HEK293 (cell line): Measurements from ENCODE around the gene C9orf72.
A peak's percentile ranks its signal among the peaks of the same experiment; 100 is the strongest.

Experiments
- CTCF ChIA-PET: fragments of 350-600 bp; formaldehyde crosslinking; extraction: SDS; loops from one replicate; lab custom pipeline; 2021; ENCODE audit warnings: antibody characterized with exemption; lab: Yijun Ruan, JAX
- POLR2A ChIA-PET: fragments of 300-600 bp; formaldehyde crosslinking; extraction: SDS; loops from one replicate; lab custom pipeline; 2020; ENCODE audit warnings: antibody characterized with exemption, inconsistent platforms; lab: Yijun Ruan, JAX
- H3K27ac ChIP-seq: fragments of 200-500 bp; sonication (Bioruptor generic); 2 replicates; pipeline ENCODE4 v1.5.1; 2014; ENCODE audit warnings: low read depth, low read length, control low read depth, inconsistent platforms; ENCODE audit errors: extremely low read depth
- H3K36me3 ChIP-seq, 2 experiments: fragments of 200-500 bp in 1 of 2; sonication (Bioruptor generic) in 1 of 2; 1 replicate in 1 of 2; 2 replicates in 1 of 2; pipeline ENCODE4 v1.5.1; 2014 to 2017; ENCODE audit warnings: inconsistent platforms in 2 of 2, low read length in 2 of 2; ENCODE audit not compliant: control insufficient read depth in 2 of 2, insufficient read depth in 1 of 2
- H3K4me1 ChIP-seq: fragments of 200-500 bp; sonication (Bioruptor generic); 2 replicates; pipeline ENCODE4 v1.5.1; 2014; ENCODE audit warnings: mild to moderate bottlenecking, low read length, inconsistent platforms; ENCODE audit not compliant: control insufficient read depth, insufficient read depth
- H3K4me3 ChIP-seq: 2 replicates; pipeline ENCODE4 v1.5.1; 2011; ENCODE audit warnings: low read depth, mild to moderate bottlenecking, control low read depth, low read length, moderate library complexity
- H3K9me3 ChIP-seq: fragments of 200-500 bp; sonication (Bioruptor generic); 2 replicates; pipeline ENCODE4 v1.5.1; 2014; ENCODE audit warnings: low read depth, low read length, inconsistent platforms; ENCODE audit not compliant: control insufficient read depth, insufficient read depth
- BCL11B ChIP-seq: fragments of 450-650 bp; formaldehyde crosslinking; IDR thresholded peaks from 2 replicates; pipeline ENCODE4 v1.5.1; 2016; ENCODE audit warnings: low read depth, missing biosample characterization, missing genetic modification characterization
- GFI1B ChIP-seq: fragments of 450-650 bp; formaldehyde crosslinking; IDR thresholded peaks from 2 replicates; pipeline ENCODE4 v1.5.1; 2016; ENCODE audit warnings: missing biosample characterization, missing genetic modification characterization
- HOXC10 ChIP-seq: sonication (generic); formaldehyde crosslinking; IDR thresholded peaks from 2 replicates; pipeline ENCODE4 v1.8.1; 2023; ENCODE audit warnings: mild to moderate bottlenecking, missing genetic modification reagents
- IKZF3 ChIP-seq: fragments of 450-650 bp; IDR thresholded peaks from 2 replicates; pipeline ENCODE4 v1.5.0; 2018; ENCODE audit warnings: missing biosample characterization, mild to moderate bottlenecking, missing genetic modification characterization, moderate library complexity
- ZBTB26 ChIP-seq: fragments of 450-650 bp; formaldehyde crosslinking; optimal IDR thresholded peaks from 2 replicates; pipeline ENCODE3; 2016; ENCODE audit warnings: missing biosample characterization, mild to moderate bottlenecking, missing genetic modification characterization
- ZNF19 ChIP-seq: fragments of 450-650 bp; formaldehyde crosslinking; IDR thresholded peaks from 2 replicates; pipeline ENCODE4; 2016; ENCODE audit warnings: missing biosample characterization, missing genetic modification characterization, low read depth
- ZNF341 ChIP-seq: fragments of 450-650 bp; formaldehyde crosslinking; IDR thresholded peaks from 2 replicates; pipeline ENCODE4; 2016; ENCODE audit warnings: low read depth, missing biosample characterization, missing genetic modification characterization
- ZNF530 ChIP-seq: fragments of 450-650 bp; formaldehyde crosslinking; IDR thresholded peaks from 2 replicates; pipeline ENCODE4 v1.5.1; 2016; ENCODE audit warnings: low read depth, missing biosample characterization, missing genetic modification characterization
- ZNF561 ChIP-seq: fragments of 450-650 bp; IDR thresholded peaks from 2 replicates; pipeline ENCODE4 v1.5.1; 2018; ENCODE audit warnings: missing biosample characterization, missing genetic modification characterization, borderline replicate concordance
- ZNF768 ChIP-seq: fragments of 450-650 bp; formaldehyde crosslinking; IDR thresholded peaks from 2 replicates; pipeline ENCODE4 v1.5.1; 2018; ENCODE audit warnings: missing biosample characterization, mild to moderate bottlenecking, missing genetic modification characterization
- TF ChIP-seq, protein P1 (sequence below): fragments of 450-650 bp; formaldehyde crosslinking; conservative IDR thresholded peaks from 2 replicates; pipeline ENCODE4 v1.5.1; 2016; ENCODE audit warnings: low read depth, missing biosample characterization, missing genetic modification characterization
- TF ChIP-seq, protein P2 (sequence below): fragments of 450-650 bp; formaldehyde crosslinking; IDR thresholded peaks from 2 replicates; pipeline ENCODE4 v1.5.1; 2017; ENCODE audit warnings: missing biosample characterization, missing genetic modification characterization
- TF ChIP-seq, protein P3 (sequence below): fragments of 450-650 bp; formaldehyde crosslinking; IDR thresholded peaks from 2 replicates; pipeline ENCODE4 v1.5.1; 2016; ENCODE audit warnings: missing biosample characterization, missing genetic modification characterization
- TF ChIP-seq, protein P4 (sequence below): fragments of 450-650 bp; formaldehyde crosslinking; IDR thresholded peaks from 2 replicates; pipeline ENCODE4 v1.5.1; 2016; ENCODE audit warnings: missing biosample characterization, missing genetic modification characterization

The C9orf72 gene

DNA sequence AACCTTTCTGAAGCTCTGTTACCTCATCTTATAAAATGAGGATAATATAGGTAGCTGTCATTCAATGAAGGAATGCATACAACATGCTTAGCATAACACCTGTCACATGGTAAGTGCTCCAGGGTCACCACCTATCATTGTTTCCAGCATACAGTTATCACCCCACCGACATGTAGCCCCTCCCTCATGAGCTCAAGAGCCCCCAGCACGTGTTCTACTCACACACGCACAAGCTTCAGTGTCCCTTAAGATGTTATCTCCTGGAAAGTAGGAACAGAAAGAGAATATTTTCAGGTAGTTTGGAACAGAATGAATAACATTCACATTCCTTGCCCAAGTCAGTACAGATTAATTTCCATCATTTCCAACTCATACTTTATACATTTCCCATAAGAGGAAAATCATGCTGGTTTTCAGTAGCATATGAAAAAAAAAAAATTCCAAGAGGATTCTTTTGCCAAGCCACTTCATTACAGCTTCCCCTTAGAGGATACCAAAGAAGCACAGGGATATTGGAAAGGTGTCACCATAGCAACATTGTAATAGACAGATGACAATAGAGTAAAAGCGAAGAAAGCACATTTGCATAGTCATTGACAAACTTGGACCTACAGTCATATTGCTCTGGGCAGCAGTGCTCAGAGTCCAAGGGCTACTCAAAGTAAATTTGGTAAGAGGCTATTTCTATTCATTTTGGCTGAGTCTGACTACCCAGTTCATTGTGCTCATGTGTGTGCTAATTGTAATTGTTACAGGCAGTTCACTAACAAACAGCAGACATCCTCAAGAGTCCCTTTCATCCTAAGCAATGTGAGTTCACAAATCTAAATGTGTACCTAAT is 42.1 kb downstream of the C9orf72 start:
- ChIA-PET CTCF (interaction anchor here (0.6 to 5.9 kb wide), 7 partner anchors 9 to 319 kb away, joined by 3 to 52 read pairs (median 5); partner anchors contain the start of gene EQTN), POLR2A (interaction anchor here (1.0 kb wide), 1 partner anchor 198 kb away, joined by 4 read pairs; no protein-coding TSS in a partner anchor)
- Histone ChIP-seq H3K4me3 (no peak overlapping the region), H3K4me1 (no peaks in the 10 kb centered on the region), H3K36me3 (no peaks in the 10 kb centered on the region), H3K9me3 (no peaks in the 10 kb centered on the region), H3K27ac (no peak overlapping the region)
- TF ChIP-seq ZNF19 (tag by site-specific recombination) (no peak), ZBTB26 (no peak), GFI1B (no peak), ZNF530 (tag by site-specific recombination) (no peak), BCL11B (tag by site-specific recombination) (no peak)
- TF ChIP-seq, protein P1, sequence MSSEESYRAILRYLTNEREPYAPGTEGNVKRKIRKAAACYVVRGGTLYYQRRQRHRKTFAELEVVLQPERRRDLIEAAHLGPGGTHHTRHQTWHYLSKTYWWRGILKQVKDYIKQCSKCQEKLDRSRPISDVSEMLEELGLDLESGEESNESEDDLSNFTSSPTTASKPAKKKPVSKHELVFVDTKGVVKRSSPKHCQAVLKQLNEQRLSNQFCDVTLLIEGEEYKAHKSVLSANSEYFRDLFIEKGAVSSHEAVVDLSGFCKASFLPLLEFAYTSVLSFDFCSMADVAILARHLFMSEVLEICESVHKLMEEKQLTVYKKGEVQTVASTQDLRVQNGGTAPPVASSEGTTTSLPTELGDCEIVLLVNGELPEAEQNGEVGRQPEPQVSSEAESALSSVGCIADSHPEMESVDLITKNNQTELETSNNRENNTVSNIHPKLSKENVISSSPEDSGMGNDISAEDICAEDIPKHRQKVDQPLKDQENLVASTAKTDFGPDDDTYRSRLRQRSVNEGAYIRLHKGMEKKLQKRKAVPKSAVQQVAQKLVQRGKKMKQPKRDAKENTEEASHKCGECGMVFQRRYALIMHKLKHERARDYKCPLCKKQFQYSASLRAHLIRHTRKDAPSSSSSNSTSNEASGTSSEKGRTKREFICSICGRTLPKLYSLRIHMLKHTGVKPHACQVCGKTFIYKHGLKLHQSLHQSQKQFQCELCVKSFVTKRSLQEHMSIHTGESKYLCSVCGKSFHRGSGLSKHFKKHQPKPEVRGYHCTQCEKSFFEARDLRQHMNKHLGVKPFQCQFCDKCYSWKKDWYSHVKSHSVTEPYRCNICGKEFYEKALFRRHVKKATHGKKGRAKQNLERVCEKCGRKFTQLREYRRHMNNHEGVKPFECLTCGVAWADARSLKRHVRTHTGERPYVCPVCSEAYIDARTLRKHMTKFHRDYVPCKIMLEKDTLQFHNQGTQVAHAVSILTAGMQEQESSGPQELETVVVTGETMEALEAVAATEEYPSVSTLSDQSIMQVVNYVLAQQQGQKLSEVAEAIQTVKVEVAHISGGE (tag by site-specific recombination) = no peak
- TF ChIP-seq, protein P2, sequence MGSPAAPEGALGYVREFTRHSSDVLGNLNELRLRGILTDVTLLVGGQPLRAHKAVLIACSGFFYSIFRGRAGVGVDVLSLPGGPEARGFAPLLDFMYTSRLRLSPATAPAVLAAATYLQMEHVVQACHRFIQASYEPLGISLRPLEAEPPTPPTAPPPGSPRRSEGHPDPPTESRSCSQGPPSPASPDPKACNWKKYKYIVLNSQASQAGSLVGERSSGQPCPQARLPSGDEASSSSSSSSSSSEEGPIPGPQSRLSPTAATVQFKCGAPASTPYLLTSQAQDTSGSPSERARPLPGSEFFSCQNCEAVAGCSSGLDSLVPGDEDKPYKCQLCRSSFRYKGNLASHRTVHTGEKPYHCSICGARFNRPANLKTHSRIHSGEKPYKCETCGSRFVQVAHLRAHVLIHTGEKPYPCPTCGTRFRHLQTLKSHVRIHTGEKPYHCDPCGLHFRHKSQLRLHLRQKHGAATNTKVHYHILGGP (tag by site-specific recombination) = no peak

DNA sequence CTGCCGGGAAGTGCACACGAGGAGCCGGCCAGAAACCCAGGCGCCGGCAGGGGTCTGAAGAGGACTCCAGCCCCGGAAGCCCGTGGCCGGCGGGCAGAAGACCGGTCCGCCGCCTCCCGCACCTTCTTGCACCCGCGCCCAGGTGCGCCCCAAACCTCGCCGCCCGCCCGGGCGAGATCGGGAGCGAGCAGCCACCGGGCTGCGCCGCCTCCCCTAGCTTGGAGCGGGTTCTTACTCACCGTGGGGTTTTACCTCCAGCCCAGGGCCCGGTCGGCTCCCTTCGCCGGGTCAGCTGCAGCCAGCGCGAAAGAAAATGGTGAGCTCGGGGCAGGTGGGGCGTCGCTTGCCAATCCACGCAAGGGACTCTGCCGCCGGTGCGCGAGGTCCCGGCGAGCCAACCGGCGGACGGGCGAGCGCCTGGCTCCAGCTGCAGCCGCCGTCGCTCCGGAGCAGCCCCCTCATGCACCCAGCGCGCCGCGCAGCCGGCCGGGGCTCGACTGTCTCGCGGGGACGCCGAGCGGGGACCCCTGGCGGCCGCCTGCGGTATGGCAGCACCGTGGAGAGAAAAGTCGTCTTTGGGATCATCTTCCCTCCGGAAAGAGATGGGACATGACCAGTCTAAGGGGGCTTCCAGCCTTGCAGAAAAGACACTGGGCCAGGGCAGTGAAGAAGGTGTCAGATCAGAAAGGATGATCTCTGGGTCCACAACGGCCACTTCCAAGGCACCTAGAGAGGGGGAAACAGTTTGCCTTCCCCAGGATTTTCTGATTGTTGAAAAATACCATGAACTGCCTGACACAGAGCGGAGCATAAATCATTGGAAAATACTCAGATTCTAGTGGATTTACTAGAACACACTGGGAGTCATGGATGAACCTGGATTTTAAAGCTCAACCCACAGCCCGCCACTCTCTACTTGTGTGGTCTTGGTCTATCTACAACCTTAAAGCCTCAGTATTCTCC is 43.7 kb downstream of the C9orf72 start, which contains the start of gene MOB3B:
Gene MOB3B, minus strand, starts transcription at position 499 of the 963 bp plus-strand sequence. CDS start 74,264 bp downstream, outside the sequence.
- CTCF ChIA-PET = interaction anchor here (0.6 to 5.9 kb wide), 24 partner anchors 9 to 547 kb away, joined by 3 to 52 read pairs (median 3); partner anchors contain the start of genes C9orf72 and EQTN
- POLR2A ChIA-PET = no interaction called here
- H3K27ac ChIP-seq = peak within 1 kb of the TSS; percentile 85
- H3K9me3 ChIP-seq = no peaks in the 10 kb centered on the region
- H3K4me3 ChIP-seq = peak within 1 kb of the TSS; percentile 75
- no peaks in the 10 kb centered on the region for H3K4me1 ChIP-seq
- no peaks in the 10 kb centered on the region for H3K36me3 ChIP-seq
- TF ChIP-seq, protein P3, sequence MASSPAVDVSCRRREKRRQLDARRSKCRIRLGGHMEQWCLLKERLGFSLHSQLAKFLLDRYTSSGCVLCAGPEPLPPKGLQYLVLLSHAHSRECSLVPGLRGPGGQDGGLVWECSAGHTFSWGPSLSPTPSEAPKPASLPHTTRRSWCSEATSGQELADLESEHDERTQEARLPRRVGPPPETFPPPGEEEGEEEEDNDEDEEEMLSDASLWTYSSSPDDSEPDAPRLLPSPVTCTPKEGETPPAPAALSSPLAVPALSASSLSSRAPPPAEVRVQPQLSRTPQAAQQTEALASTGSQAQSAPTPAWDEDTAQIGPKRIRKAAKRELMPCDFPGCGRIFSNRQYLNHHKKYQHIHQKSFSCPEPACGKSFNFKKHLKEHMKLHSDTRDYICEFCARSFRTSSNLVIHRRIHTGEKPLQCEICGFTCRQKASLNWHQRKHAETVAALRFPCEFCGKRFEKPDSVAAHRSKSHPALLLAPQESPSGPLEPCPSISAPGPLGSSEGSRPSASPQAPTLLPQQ (tag by site-specific recombination) = no peak
- TF ChIP-seq ZNF341 (no peak), ZBTB26 (peak; percentile 86), ZNF561 (tag by site-specific recombination) (peak; percentile 80; the same call in 1 of the 2 replicates), IKZF3 (tag by site-specific recombination) (peak; percentile 76; the same call in 1 of the 2 replicates), ZNF768 (no peak), HOXC10 (0 out of 2 replicates have a peak, but pooled peaks have one; percentile 59)
- TF ChIP-seq, protein P4, sequence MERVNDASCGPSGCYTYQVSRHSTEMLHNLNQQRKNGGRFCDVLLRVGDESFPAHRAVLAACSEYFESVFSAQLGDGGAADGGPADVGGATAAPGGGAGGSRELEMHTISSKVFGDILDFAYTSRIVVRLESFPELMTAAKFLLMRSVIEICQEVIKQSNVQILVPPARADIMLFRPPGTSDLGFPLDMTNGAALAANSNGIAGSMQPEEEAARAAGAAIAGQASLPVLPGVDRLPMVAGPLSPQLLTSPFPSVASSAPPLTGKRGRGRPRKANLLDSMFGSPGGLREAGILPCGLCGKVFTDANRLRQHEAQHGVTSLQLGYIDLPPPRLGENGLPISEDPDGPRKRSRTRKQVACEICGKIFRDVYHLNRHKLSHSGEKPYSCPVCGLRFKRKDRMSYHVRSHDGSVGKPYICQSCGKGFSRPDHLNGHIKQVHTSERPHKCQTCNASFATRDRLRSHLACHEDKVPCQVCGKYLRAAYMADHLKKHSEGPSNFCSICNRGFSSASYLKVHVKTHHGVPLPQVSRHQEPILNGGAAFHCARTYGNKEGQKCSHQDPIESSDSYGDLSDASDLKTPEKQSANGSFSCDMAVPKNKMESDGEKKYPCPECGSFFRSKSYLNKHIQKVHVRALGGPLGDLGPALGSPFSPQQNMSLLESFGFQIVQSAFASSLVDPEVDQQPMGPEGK = peak; percentile 15; the same call in 1 of the 2 replicates
